Nephron (organoid): Measurements from ENCODE around the gene CEP57L1.

Source experiments
- H3K27ac Mint-ChIP-seq, 3 experiments: 2 replicates each; pipeline ENCODE4 v1.8.0; 2020; ENCODE audit warnings: mixed read lengths in 3 of 3, mild to moderate bottlenecking in 2 of 3, moderate library complexity in 1 of 3
- H3K27me3 Mint-ChIP-seq: 2 replicates; pipeline ENCODE4 v1.8.0; 2021; ENCODE audit warnings: low read depth, mild to moderate bottlenecking, moderate library complexity, mixed read lengths
- H3K36me3 Mint-ChIP-seq: 2 replicates; pipeline ENCODE4 v1.8.0; 2020; ENCODE audit warnings: low read depth, mixed read lengths
- H3K4me1 Mint-ChIP-seq: 2 replicates; pipeline ENCODE4 v1.8.0; 2020; ENCODE audit warnings: mixed read lengths
- H3K4me3 Mint-ChIP-seq, 3 experiments: 2 replicates each; pipeline ENCODE4 v1.8.0; 2020; ENCODE audit warnings: mild to moderate bottlenecking in 3 of 3, mixed read lengths in 3 of 3, moderate library complexity in 2 of 3
- H3K9me3 Mint-ChIP-seq: 2 replicates; pipeline ENCODE4 v1.8.0; 2020; ENCODE audit warnings: mixed read lengths
- TF ChIP-seq, protein P1 (sequence below), 3 experiments: fragments of 200-600 bp; sonication (generic); IDR thresholded peaks; one replicate each; pipeline ENCODE4 v1.5.0; 2021; ENCODE audit warnings: antibody characterized with exemption in 3 of 3; ENCODE audit not compliant: unreplicated experiment in 3 of 3

The CEP57L1 gene

DNA sequence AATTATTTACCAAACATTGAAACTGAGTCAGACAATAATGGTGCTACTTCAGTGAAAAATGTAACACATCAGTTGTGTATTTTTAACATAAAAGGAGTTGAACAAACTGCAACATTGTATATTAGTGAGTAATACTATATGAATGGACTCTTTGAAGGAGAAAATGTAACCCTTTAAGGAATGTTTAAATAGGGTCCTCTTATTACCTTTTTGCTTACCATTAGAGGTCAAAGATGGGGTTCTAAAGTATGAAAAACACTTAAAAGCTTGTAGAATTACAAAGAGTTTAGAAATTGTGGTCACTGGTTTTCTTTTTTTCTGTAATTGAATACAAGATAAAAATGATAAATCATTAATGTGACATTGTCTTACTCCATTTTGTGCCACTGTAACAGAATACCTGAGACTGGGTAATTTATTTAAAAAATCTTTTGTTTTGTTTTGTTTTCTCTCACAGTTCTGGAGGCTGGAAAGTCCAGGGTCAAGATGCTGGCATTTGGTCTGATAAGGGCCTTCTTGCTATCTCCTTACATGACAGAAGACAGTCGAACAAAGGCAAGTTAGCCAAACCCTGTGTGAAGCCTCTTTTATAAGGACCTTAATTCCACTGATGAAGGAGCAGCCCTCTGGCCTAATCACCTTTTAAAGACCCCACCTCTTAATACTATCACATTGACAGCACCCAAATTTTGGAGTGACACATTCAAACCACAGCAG, 43.8 kb upstream of the CEP57L1 start:
- no peaks in the 10 kb centered on the region for H3K27me3 Mint-ChIP-seq
- TF ChIP-seq, protein P1, sequence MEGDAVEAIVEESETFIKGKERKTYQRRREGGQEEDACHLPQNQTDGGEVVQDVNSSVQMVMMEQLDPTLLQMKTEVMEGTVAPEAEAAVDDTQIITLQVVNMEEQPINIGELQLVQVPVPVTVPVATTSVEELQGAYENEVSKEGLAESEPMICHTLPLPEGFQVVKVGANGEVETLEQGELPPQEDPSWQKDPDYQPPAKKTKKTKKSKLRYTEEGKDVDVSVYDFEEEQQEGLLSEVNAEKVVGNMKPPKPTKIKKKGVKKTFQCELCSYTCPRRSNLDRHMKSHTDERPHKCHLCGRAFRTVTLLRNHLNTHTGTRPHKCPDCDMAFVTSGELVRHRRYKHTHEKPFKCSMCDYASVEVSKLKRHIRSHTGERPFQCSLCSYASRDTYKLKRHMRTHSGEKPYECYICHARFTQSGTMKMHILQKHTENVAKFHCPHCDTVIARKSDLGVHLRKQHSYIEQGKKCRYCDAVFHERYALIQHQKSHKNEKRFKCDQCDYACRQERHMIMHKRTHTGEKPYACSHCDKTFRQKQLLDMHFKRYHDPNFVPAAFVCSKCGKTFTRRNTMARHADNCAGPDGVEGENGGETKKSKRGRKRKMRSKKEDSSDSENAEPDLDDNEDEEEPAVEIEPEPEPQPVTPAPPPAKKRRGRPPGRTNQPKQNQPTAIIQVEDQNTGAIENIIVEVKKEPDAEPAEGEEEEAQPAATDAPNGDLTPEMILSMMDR (IDR thresholded peaks at IDR 0.05; ENCODE audit: unreplicated experiment in 3 of 3): no peak
- H3K36me3 Mint-ChIP-seq: peaks cover 18% of the 10 kb centered on the region
- H3K4me1 Mint-ChIP-seq: peaks cover 27% of the 10 kb centered on the region
- no peak overlapping the region for H3K4me3 Mint-ChIP-seq
- peaks cover 7% of the 10 kb centered on the region for H3K9me3 Mint-ChIP-seq
- H3K27ac Mint-ChIP-seq: peak overlapping the region in 1 of 3 experiments; percentile 43

DNA sequence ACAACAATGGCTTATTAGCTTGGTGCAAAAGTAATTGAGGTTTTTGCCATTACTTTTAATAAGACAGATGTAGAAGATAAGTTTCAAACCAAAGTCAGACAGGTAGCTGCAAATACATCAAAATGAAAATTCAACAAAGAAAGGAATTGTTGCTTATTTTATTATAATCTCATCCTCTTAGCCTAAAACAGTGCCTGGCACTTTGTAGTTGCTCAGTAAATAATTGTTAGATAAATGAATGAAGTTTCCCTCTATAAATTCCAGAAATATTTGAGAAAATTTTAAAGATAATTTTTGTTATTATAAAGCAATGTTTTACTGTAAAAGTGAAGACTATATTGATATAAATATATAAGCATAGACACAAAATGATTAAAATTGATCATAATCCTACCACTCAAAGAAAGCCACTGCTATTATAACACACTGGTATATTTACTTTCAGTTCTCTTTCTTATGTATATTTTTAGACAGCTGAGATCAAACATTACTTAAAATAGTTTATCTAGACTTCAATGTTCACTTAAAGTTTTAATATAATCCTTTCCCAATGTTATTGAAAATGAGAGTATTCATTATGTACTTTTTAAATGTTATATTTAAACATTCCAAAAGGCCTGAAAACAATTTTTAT, 43.2 kb upstream of the CEP57L1 start:
- Mint-ChIP-seq H3K4me3 (no peak overlapping the region), H3K4me1 (peaks cover 27% of the 10 kb centered on the region), H3K36me3 (peaks cover 18% of the 10 kb centered on the region), H3K27ac (peak overlapping the region in 2 of 3 experiments; percentile 43 to 84), H3K27me3 (no peaks in the 10 kb centered on the region), H3K9me3 (peaks cover 7% of the 10 kb centered on the region)
- TF ChIP-seq, protein P1 (IDR thresholded peaks at IDR 0.05; ENCODE audit: unreplicated experiment in 3 of 3): no peak

- peaks cover 7% of the 10 kb centered on the region for H3K9me3 Mint-ChIP-seq
- H3K4me3 Mint-ChIP-seq: no peak overlapping the region
- TF ChIP-seq, protein P1 (IDR thresholded peaks at IDR 0.05; ENCODE audit: unreplicated experiment in 3 of 3): no peak
- peaks cover 18% of the 10 kb centered on the region for H3K36me3 Mint-ChIP-seq
- peaks cover 27% of the 10 kb centered on the region for H3K4me1 Mint-ChIP-seq
- peak overlapping the region; percentile 41 to 84 (median 42) for H3K27ac Mint-ChIP-seq
- H3K27me3 Mint-ChIP-seq: no peaks in the 10 kb centered on the region
Measured at GRCh38 chr6:109052852-109053251, 42.5 kb upstream of the CEP57L1 start.

- Mint-ChIP-seq H3K4me3 (peak overlapping the region in 1 of 3 experiments; percentile 22), H3K27me3 (no peaks in the 10 kb centered on the region), H3K27ac (peak overlapping the region; percentile 41 to 84 (median 42)), H3K36me3 (peaks cover 14% of the 10 kb centered on the region), H3K9me3 (peaks cover 3% of the 10 kb centered on the region), H3K4me1 (peaks cover 27% of the 10 kb centered on the region)
- TF ChIP-seq, protein P1 (IDR thresholded peaks at IDR 0.05; ENCODE audit: unreplicated experiment in 3 of 3): no peak
Measured at GRCh38 chr6:109053336-109053735, 42.0 kb upstream of the CEP57L1 start.

GRCh38 chr6:109055771-109056235, 39.5 kb upstream of the CEP57L1 start:
- H3K27me3 Mint-ChIP-seq: no peaks in the 10 kb centered on the region
- TF ChIP-seq, protein P1 (IDR thresholded peaks at IDR 0.05; ENCODE audit: unreplicated experiment in 3 of 3): no peak
- no peak overlapping the region for H3K27ac Mint-ChIP-seq
- no peak overlapping the region for H3K4me3 Mint-ChIP-seq
- H3K36me3 Mint-ChIP-seq: no peaks in the 10 kb centered on the region
- no peaks in the 10 kb centered on the region for H3K9me3 Mint-ChIP-seq
- peaks cover 32% of the 10 kb centered on the region for H3K4me1 Mint-ChIP-seq
